ENCODE results near the gene PCDHA9. TPM values are rescaled to one million over a fixed set of nuclear protein-coding genes. Genes with fewer than 3 reads are reported as not detected.
A peak's percentile ranks its signal among the peaks of the same experiment; 100 is the strongest.
"Not testable (repeated sequence)": the region's sequence is repeated elsewhere in the genome, so short reads cannot be mapped to it uniquely, and the experiment has no call there.

Gene PCDHA9
- total RNA-seq, 1 donor from 2014 or later, result 0.95 TPM

DNA sequence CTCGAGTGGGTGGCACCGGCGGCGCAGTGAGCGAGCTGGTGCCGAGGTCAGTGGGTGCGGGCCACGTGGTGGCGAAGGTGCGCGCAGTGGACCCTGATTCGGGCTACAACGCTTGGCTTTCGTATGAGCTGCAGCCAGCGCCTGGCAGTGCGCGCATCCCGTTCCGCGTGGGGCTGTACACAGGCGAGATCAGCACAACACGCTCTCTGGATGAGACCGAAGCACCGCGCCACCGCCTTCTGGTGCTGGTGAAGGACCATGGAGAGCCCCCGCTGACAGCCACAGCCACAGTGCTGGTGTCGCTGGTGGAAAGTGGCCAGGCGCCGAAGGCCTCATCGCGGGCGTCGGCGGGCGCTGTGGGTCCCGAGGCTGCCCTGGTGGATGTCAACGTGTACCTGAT lies 24.7 kb upstream of the PCDHA9 start:
- no peaks in the 10 kb centered on the region for H4K20me1 ChIP-seq (ENCODE audit: insufficient read depth, low read length)
- no peak overlapping the region for H3K4me2 ChIP-seq (ENCODE audit: low read length)
- Mint-ChIP-seq H3K4me3 (ENCODE audit: unreplicated experiment) (no peak overlapping the region), H3K27me3 (ENCODE audit: low read depth, unreplicated experiment) (no peaks in the 10 kb centered on the region), H3K27ac (ENCODE audit: unreplicated experiment) (no peak overlapping the region), H3K4me1 (ENCODE audit: low read depth, unreplicated experiment) (no peaks in the 10 kb centered on the region), H3K9me3 (ENCODE audit: unreplicated experiment) (peaks cover 3% of the 10 kb centered on the region), H3K36me3 (ENCODE audit: low read depth, unreplicated experiment) (peaks cover 15% of the 10 kb centered on the region)
- FAIRE-seq (no peak), DNase-seq (ENCODE audit: low read depth) (no peak)
- no peaks in the 10 kb centered on the region for H3K27me3 ChIP-seq (ENCODE audit: insufficient read depth, low read length)
- H3K27ac ChIP-seq (ENCODE audit: low read depth, low read length), result no peak overlapping the region
- H3K36me3 ChIP-seq (ENCODE audit: insufficient read depth, low read length), result no peaks in the 10 kb centered on the region
- no peak overlapping the region for H2AFZ ChIP-seq (ENCODE audit: low read depth, low read length)
- TF ChIP-seq, protein P1, sequence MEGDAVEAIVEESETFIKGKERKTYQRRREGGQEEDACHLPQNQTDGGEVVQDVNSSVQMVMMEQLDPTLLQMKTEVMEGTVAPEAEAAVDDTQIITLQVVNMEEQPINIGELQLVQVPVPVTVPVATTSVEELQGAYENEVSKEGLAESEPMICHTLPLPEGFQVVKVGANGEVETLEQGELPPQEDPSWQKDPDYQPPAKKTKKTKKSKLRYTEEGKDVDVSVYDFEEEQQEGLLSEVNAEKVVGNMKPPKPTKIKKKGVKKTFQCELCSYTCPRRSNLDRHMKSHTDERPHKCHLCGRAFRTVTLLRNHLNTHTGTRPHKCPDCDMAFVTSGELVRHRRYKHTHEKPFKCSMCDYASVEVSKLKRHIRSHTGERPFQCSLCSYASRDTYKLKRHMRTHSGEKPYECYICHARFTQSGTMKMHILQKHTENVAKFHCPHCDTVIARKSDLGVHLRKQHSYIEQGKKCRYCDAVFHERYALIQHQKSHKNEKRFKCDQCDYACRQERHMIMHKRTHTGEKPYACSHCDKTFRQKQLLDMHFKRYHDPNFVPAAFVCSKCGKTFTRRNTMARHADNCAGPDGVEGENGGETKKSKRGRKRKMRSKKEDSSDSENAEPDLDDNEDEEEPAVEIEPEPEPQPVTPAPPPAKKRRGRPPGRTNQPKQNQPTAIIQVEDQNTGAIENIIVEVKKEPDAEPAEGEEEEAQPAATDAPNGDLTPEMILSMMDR (IDR thresholded peaks at IDR 0.05; ENCODE audit: insufficient read depth, low read depth, low read length), result no peak
- TF ChIP-seq EZH2 (IDR thresholded peaks at IDR 0.05; ENCODE audit: insufficient read depth, low read length), result no peak
- peaks cover 13% of the 10 kb centered on the region for H3K9me3 ChIP-seq (ENCODE audit: insufficient read depth, low read depth, low read length)
- H3K79me2 ChIP-seq (ENCODE audit: insufficient read depth, low read length), result no peaks in the 10 kb centered on the region
- H3K9ac ChIP-seq (ENCODE audit: low read length), result no peak overlapping the region
- H3K4me3 ChIP-seq (ENCODE audit: insufficient read depth, low read depth, low read length), result no peak overlapping the region
- no peaks in the 10 kb centered on the region for H3K4me1 ChIP-seq (ENCODE audit: insufficient read depth, low read length)

DNA sequence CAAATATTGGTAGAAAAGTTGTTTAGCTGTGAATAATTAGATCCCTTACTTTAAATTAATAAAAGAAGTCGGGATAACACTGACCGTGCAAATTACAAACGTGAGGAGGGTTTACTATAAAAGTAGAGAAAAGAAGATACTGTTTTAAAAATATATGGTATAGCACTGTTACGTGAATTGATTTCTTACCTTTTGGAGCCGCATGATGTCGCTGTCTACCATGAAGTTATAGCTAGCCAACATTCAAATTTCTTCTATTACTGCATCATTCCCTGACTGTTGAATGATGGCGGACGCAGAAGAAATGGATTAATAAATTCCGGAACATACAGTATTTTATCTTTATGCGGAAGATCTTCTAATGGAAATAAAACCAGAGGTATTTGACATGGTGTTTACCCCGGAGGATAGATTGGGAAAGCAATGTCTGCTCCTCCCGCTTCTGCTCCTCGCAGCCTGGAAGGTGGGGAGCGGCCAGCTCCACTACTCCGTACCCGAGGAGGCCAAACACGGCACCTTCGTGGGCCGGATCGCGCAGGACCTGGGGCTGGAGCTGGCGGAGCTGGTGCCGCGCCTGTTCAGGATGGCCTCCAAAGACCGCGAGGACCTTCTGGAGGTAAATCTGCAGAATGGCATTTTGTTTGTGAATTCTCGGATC lies 20.3 kb upstream of the PCDHA9 start, which contains the start of gene PCDHA6:
TSS of gene PCDHA6 (plus strand) at position 257 of the 658 bp plus-strand sequence. CDS start at position 389, 132 bp downstream.
- DNase-seq (ENCODE audit: low read depth), result no peak
- Mint-ChIP-seq H3K36me3 (ENCODE audit: low read depth, unreplicated experiment) (peaks cover 15% of the 10 kb centered on the region), H3K4me1 (ENCODE audit: low read depth, unreplicated experiment) (no peaks in the 10 kb centered on the region), H3K9me3 (ENCODE audit: unreplicated experiment) (peaks cover 6% of the 10 kb centered on the region), H3K27me3 (ENCODE audit: low read depth, unreplicated experiment) (no peaks in the 10 kb centered on the region), H3K4me3 (ENCODE audit: unreplicated experiment) (peak within 1 kb of the TSS; percentile 74), H3K27ac (ENCODE audit: unreplicated experiment) (no peak within 1 kb of the TSS)
- TF ChIP-seq, protein P1 (IDR thresholded peaks at IDR 0.05; ENCODE audit: insufficient read depth, low read depth, low read length), result no peak
- TF ChIP-seq EZH2 (IDR thresholded peaks at IDR 0.05; ENCODE audit: insufficient read depth, low read length), result no peak
- Histone ChIP-seq H3K9ac (ENCODE audit: low read length) (no peak within 1 kb of the TSS), H3K4me3 (ENCODE audit: insufficient read depth, low read depth, low read length) (no peak within 1 kb of the TSS), H3K9me3 (ENCODE audit: insufficient read depth, low read depth, low read length) (peaks cover 10% of the 10 kb centered on the region), H2AFZ (ENCODE audit: low read depth, low read length) (no peak within 1 kb of the TSS), H3K27me3 (ENCODE audit: insufficient read depth, low read length) (no peaks in the 10 kb centered on the region), H3K79me2 (ENCODE audit: insufficient read depth, low read length) (no peaks in the 10 kb centered on the region), H4K20me1 (ENCODE audit: insufficient read depth, low read length) (no peaks in the 10 kb centered on the region), H3K4me2 (ENCODE audit: low read length) (no peak within 1 kb of the TSS), H3K36me3 (ENCODE audit: insufficient read depth, low read length) (no peaks in the 10 kb centered on the region), H3K4me1 (ENCODE audit: insufficient read depth, low read length) (no peaks in the 10 kb centered on the region), H3K27ac (ENCODE audit: low read depth, low read length) (no peak within 1 kb of the TSS)
- FAIRE-seq, result no peak

DNA sequence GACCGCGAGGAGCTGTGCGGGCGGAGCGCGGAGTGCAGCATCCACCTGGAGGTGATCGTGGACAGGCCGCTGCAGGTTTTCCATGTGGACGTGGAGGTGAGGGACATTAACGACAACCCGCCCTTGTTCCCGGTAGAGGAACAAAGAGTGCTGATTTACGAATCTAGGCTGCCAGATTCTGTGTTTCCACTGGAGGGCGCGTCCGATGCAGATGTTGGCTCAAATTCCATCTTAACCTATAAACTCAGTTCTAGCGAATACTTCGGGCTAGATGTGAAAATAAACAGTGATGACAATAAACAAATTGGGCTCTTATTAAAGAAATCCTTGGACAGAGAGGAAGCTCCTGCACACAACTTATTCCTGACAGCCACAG lies 19.8 kb upstream of the PCDHA9 start:
- Mint-ChIP-seq H3K4me1 (ENCODE audit: low read depth, unreplicated experiment) (no peaks in the 10 kb centered on the region), H3K36me3 (ENCODE audit: low read depth, unreplicated experiment) (peaks cover 14% of the 10 kb centered on the region), H3K27ac (ENCODE audit: unreplicated experiment) (no peak overlapping the region), H3K9me3 (ENCODE audit: unreplicated experiment) (peaks cover 6% of the 10 kb centered on the region), H3K27me3 (ENCODE audit: low read depth, unreplicated experiment) (no peaks in the 10 kb centered on the region), H3K4me3 (ENCODE audit: unreplicated experiment) (peak overlapping the region; percentile 64)
- H3K27me3 ChIP-seq (ENCODE audit: insufficient read depth, low read length), result no peaks in the 10 kb centered on the region
- DNase-seq (ENCODE audit: low read depth) (no peak), FAIRE-seq (no peak)
- no peak overlapping the region for H3K4me3 ChIP-seq (ENCODE audit: insufficient read depth, low read depth, low read length)
- TF ChIP-seq, protein P1 (IDR thresholded peaks at IDR 0.05; ENCODE audit: insufficient read depth, low read depth, low read length), result no peak
- TF ChIP-seq EZH2 (IDR thresholded peaks at IDR 0.05; ENCODE audit: insufficient read depth, low read length), result no peak
- H3K4me2 ChIP-seq (ENCODE audit: low read length), result no peak overlapping the region
- H2AFZ ChIP-seq (ENCODE audit: low read depth, low read length), result no peak overlapping the region
- no peaks in the 10 kb centered on the region for H3K4me1 ChIP-seq (ENCODE audit: insufficient read depth, low read length)
- no peaks in the 10 kb centered on the region for H4K20me1 ChIP-seq (ENCODE audit: insufficient read depth, low read length)
- H3K9ac ChIP-seq (ENCODE audit: low read length), result no peak overlapping the region
- H3K36me3 ChIP-seq (ENCODE audit: insufficient read depth, low read length), result no peaks in the 10 kb centered on the region
- H3K9me3 ChIP-seq (ENCODE audit: insufficient read depth, low read depth, low read length), result peaks cover 9% of the 10 kb centered on the region
- no peaks in the 10 kb centered on the region for H3K79me2 ChIP-seq (ENCODE audit: insufficient read depth, low read length)
- no peak overlapping the region for H3K27ac ChIP-seq (ENCODE audit: low read depth, low read length)

DNA sequence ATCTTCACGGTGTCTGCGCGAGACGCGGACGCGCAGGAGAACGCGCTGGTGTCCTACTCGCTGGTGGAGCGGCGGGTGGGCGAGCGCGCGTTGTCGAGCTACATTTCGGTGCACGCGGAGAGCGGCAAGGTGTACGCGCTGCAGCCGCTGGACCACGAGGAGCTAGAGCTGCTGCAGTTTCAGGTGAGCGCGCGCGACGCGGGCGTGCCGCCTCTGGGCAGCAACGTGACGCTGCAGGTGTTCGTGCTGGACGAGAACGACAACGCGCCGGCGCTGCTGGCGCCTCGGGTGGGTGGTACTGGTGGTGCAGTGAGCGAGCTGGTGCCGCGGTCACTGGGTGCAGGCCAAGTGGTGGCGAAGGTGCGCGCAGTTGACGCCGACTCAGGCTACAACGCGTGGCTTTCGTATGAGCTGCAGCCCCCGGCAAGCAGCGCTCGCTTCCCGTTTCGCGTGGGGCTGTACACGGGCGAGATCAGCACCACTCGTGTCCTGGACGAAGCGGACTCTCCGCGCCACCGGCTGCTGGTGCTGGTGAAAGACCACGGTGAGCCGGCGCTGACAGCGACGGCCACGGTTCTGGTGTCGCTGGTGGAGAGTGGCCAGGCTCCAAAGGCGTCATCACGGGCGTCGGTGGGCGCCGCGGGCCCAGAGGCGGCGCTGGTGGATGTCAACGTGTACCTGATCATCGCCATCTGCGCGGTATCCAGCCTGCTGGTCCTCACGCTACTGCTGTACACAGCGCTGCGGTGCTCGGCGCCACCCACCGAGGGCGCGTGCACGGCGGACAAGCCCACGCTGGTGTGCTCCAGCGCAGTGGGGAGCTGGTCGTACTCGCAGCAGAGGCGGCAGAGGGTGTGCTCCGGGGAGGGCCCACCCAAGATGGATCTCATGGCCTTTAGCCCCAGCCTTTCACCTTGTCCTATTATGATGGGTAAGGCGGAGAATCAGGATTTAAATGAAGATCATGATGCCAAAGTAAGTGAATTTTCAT lies 18.4 kb upstream of the PCDHA9 start:
- not testable (repeated sequence) for H3K9ac ChIP-seq (ENCODE audit: low read length); H4K20me1 ChIP-seq (ENCODE audit: insufficient read depth, low read length); DNase-seq (ENCODE audit: low read depth); H3K27me3 ChIP-seq (ENCODE audit: insufficient read depth, low read length); H3K27me3 Mint-ChIP-seq (ENCODE audit: low read depth, unreplicated experiment); H3K27ac ChIP-seq (ENCODE audit: low read depth, low read length); H3K4me3 Mint-ChIP-seq (ENCODE audit: unreplicated experiment); H3K4me1 ChIP-seq (ENCODE audit: insufficient read depth, low read length); H3K27ac Mint-ChIP-seq (ENCODE audit: unreplicated experiment); H3K36me3 ChIP-seq (ENCODE audit: insufficient read depth, low read length); FAIRE-seq; H3K9me3 ChIP-seq (ENCODE audit: insufficient read depth, low read depth, low read length); H3K79me2 ChIP-seq (ENCODE audit: insufficient read depth, low read length); H3K4me1 Mint-ChIP-seq (ENCODE audit: low read depth, unreplicated experiment); H3K4me2 ChIP-seq (ENCODE audit: low read length); H3K4me3 ChIP-seq (ENCODE audit: insufficient read depth, low read depth, low read length); H2AFZ ChIP-seq (ENCODE audit: low read depth, low read length)
- peaks cover 18% of the 10 kb centered on the region for H3K36me3 Mint-ChIP-seq (ENCODE audit: low read depth, unreplicated experiment)
- H3K9me3 Mint-ChIP-seq (ENCODE audit: unreplicated experiment), result peaks cover 11% of the 10 kb centered on the region
